Peyer's patch (tissue), 4 donors: ENCODE measurements around the gene TAF1L. TPM values are rescaled to one million over a fixed set of nuclear protein-coding genes. Genes with fewer than 3 reads are reported as not detected.

Experiments used
- DNase-seq, 3 donors: peaks; one replicate each; pipeline ENCODE4 v3.0.0-alpha.2; 2017 to 2019
- H3K27ac ChIP-seq, 4 donors: fragments of 200-600 bp; sonication (generic); one replicate each; pipeline ENCODE4 v1.5.1; 2016 to 2019
- H3K27me3 ChIP-seq, 2 donors: fragments of 200-600 bp; sonication (generic); one replicate each; pipeline ENCODE4 v1.5.1; 2019
- H3K36me3 ChIP-seq, 3 donors: fragments of 200-600 bp; sonication (generic); one replicate each; pipeline ENCODE4 v1.5.1; 2016 to 2019
- H3K4me1 ChIP-seq, 4 donors: fragments of 200-600 bp; sonication (generic); one replicate each; pipeline ENCODE4 v1.5.1; 2016 to 2019
- H3K4me3 ChIP-seq, 4 donors: fragments of 200-600 bp; sonication (generic); 1 replicate in 3 of 4; 2 replicates in 1 of 4; pipeline ENCODE4 v1.5.1; 2016 to 2019; ENCODE audit warnings: mild to moderate bottlenecking in 1 of 4
- H3K9me3 ChIP-seq, 4 donors: fragments of 200-600 bp; sonication (generic); one replicate each; pipeline ENCODE4 v1.5.1; 2016 to 2019; ENCODE audit warnings: mild to moderate bottlenecking in 1 of 4
- POLR2A ChIP-seq, 2 donors: fragments of 450-650 bp; IDR thresholded peaks; one replicate each; pipeline ENCODE4 v1.5.1; 2017; ENCODE audit warnings: antibody characterized with exemption in 2 of 2, mild to moderate bottlenecking in 2 of 2, moderate library complexity in 2 of 2
- total RNA-seq, 4 donors: library from RNA; depleted of rRNA; stranded (reverse); fragments of >200 nt; gene quantifications; one replicate each; pipeline ENCODE4 v1.1.0, GENCODE V29; 2016
- TF ChIP-seq, protein P1 (sequence below), 6 experiments: fragments of 450-650 bp in 4 of 6; fragments of 200-600 bp in 2 of 6; sonication (generic) in 1 of 6; IDR thresholded peaks; one replicate each; pipeline ENCODE4 v1.5.1; 2017 to 2019; ENCODE audit warnings: antibody characterized with exemption in 6 of 6, mild to moderate bottlenecking in 3 of 6, moderate library complexity in 1 of 6

TAF1L gene
- total RNA-seq, 4 donors from 2014 or later: 0.19 TPM; not detected in 3

- no peak overlapping the region for H3K27ac ChIP-seq
- TF ChIP-seq, protein P1, sequence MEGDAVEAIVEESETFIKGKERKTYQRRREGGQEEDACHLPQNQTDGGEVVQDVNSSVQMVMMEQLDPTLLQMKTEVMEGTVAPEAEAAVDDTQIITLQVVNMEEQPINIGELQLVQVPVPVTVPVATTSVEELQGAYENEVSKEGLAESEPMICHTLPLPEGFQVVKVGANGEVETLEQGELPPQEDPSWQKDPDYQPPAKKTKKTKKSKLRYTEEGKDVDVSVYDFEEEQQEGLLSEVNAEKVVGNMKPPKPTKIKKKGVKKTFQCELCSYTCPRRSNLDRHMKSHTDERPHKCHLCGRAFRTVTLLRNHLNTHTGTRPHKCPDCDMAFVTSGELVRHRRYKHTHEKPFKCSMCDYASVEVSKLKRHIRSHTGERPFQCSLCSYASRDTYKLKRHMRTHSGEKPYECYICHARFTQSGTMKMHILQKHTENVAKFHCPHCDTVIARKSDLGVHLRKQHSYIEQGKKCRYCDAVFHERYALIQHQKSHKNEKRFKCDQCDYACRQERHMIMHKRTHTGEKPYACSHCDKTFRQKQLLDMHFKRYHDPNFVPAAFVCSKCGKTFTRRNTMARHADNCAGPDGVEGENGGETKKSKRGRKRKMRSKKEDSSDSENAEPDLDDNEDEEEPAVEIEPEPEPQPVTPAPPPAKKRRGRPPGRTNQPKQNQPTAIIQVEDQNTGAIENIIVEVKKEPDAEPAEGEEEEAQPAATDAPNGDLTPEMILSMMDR (IDR thresholded peaks at IDR 0.05): no peak
- TF ChIP-seq POLR2A (IDR thresholded peaks at IDR 0.05): no peak
Observed at GRCh38 chr9:32596936-32597335, 38.5 kb downstream of the TAF1L start.

DNA sequence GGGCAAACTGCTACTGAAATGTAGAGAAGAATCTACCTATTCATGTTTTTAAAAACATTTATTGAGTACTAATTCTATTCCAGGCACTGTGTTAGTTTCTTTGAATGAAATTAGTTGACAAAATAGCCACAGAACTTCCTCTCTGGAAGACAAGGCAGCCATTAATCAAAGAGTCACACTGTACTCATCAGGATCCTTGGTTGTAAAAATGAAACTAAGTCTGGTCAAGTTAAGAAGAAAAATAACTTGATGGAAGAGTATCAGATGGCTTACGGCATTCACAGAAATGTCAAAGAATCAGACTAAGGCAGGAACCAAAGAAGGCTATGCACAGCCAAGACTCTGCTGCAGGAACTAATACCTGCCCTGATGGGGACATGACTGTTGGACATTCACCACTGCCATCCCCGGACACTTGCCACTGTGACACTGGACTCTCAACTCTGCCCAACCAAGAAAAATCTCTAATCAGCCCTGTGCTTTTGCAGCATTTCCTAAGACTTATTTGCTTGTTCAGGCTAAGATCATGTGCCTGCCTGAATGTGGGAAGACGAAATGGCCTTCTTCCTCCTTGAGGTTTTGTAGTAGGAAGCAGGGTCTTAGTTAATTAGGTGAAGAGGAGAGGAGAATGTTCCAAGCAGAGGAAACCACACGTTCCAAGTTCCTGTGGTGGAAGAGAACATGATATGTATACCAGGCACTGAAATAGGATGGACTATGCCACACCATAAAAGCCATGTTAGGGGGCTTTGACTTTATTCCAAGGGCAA lies 39.2 kb downstream of the TAF1L start:
- no peak for DNase-seq
- no peak overlapping the region for H3K27ac ChIP-seq
- no peak for TF ChIP-seq POLR2A (IDR thresholded peaks at IDR 0.05)
- H3K4me1 ChIP-seq: no peaks in the 10 kb centered on the region
- H3K27me3 ChIP-seq: no peaks in the 10 kb centered on the region
- no peaks in the 10 kb centered on the region for H3K9me3 ChIP-seq
- H3K4me3 ChIP-seq: no peak overlapping the region
- H3K36me3 ChIP-seq: no peaks in the 10 kb centered on the region

More at GRCh38 chr9:32596936-32597335, 38.5 kb downstream of the TAF1L start:
- H3K36me3 ChIP-seq: no peaks in the 10 kb centered on the region
- H3K27me3 ChIP-seq: no peaks in the 10 kb centered on the region
- H3K4me3 ChIP-seq: no peak overlapping the region
- DNase-seq: no peak
- no peaks in the 10 kb centered on the region for H3K4me1 ChIP-seq
- H3K9me3 ChIP-seq: no peaks in the 10 kb centered on the region

- Histone ChIP-seq H3K9me3 (no peaks in the 10 kb centered on the region), H3K27me3 (no peaks in the 10 kb centered on the region), H3K4me3 (no peak overlapping the region), H3K4me1 (no peaks in the 10 kb centered on the region), H3K27ac (no peak overlapping the region), H3K36me3 (no peaks in the 10 kb centered on the region)
- DNase-seq: no peak
- no peak for TF ChIP-seq POLR2A (IDR thresholded peaks at IDR 0.05)
- TF ChIP-seq, protein P1 (IDR thresholded peaks at IDR 0.05): no peak
Observed at GRCh38 chr9:32590898-32591297, 44.6 kb downstream of the TAF1L start.

- H3K4me3 ChIP-seq: no peak overlapping the region
- TF ChIP-seq POLR2A (IDR thresholded peaks at IDR 0.05): no peak
- TF ChIP-seq, protein P1 (IDR thresholded peaks at IDR 0.05): no peak
- no peak for DNase-seq
- H3K9me3 ChIP-seq: no peaks in the 10 kb centered on the region
- H3K27ac ChIP-seq: no peak overlapping the region
- no peaks in the 10 kb centered on the region for H3K36me3 ChIP-seq
- H3K27me3 ChIP-seq: no peaks in the 10 kb centered on the region
- no peaks in the 10 kb centered on the region for H3K4me1 ChIP-seq
Observed at GRCh38 chr9:32590476-32590875, 45.0 kb downstream of the TAF1L start.

DNA sequence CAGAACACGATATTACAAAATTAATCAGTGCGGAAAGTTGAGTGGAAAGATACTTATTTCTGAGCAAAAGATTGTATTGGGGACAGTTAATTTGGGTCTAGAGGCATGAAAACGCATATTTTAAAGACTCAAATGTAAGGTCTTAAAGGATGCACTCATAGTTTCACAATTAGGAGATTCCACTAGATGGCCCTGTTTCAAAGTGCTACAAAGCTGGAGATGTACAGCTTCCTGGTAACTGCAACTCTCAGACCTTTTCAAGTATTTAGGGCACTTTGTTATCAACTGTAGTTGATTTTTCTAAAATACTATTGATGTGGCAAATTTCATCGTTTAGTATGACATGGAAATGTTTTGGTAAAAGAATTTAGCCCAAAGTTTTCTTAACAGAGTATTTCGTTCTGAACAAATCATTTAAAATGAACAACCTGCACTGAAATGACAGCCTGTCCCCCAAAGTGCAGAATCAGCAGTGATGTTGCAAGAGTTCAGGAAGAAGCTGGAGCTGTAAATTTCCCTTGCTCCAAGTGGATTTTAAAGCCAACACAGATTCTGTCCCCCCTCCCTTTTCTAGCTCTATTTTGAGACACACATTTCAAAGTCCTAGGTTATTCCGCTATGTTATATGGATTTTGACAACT lies 46.3 kb downstream of the TAF1L start:
- DNase-seq: no peak

More for the DNA sequence above, 46.3 kb downstream of the TAF1L start:
- H3K9me3 ChIP-seq: no peaks in the 10 kb centered on the region
- no peaks in the 10 kb centered on the region for H3K36me3 ChIP-seq
- H3K27me3 ChIP-seq: no peaks in the 10 kb centered on the region
- H3K4me1 ChIP-seq: no peaks in the 10 kb centered on the region
- H3K27ac ChIP-seq: no peak overlapping the region
- TF ChIP-seq, protein P1 (IDR thresholded peaks at IDR 0.05): peak in 4 of 6 experiments; percentile 24 to 47 (median 29)
- no peak for TF ChIP-seq POLR2A (IDR thresholded peaks at IDR 0.05)
- no peak overlapping the region for H3K4me3 ChIP-seq
